Endodermal cell (in vitro differentiated cells): ENCODE data around the gene AGO1. TPM values are rescaled to one million over a fixed set of nuclear protein-coding genes. Genes with fewer than 3 reads are reported as not detected.

Experiments
- DNase-seq: peaks from one replicate; pipeline ENCODE4 v3.0.0-alpha.2; 2017
- H3K27ac ChIP-seq: 2 replicates; pipeline ENCODE4 v1.5.1; 2013; ENCODE audit warnings: mild to moderate bottlenecking, low read depth, low read length, moderate library complexity
- H3K27me3 ChIP-seq: 2 replicates; pipeline ENCODE4 v1.6.1; 2013; ENCODE audit warnings: mild to moderate bottlenecking, low read length, moderate library complexity; ENCODE audit not compliant: insufficient read depth, control insufficient read depth, poor library complexity, severe bottlenecking
- H3K36me3 ChIP-seq: 2 replicates; pipeline ENCODE4 v1.7.0; 2013; ENCODE audit warnings: mild to moderate bottlenecking, low read length, moderate library complexity; ENCODE audit not compliant: control insufficient read depth, insufficient read depth
- H3K4me1 ChIP-seq: one replicate; pipeline ENCODE4 v1.7.0; 2013; ENCODE audit warnings: low read length; ENCODE audit not compliant: control insufficient read depth, insufficient read depth
- H3K4me3 ChIP-seq: 2 replicates; pipeline ENCODE4 v1.5.1; 2013; ENCODE audit warnings: mild to moderate bottlenecking, low read length, moderate library complexity
- H3K9ac ChIP-seq: 2 replicates; pipeline ENCODE4 v1.6.1; 2013; ENCODE audit warnings: mild to moderate bottlenecking, low read length, moderate library complexity; ENCODE audit not compliant: poor library complexity, severe bottlenecking; ENCODE audit errors: extremely low read depth
- H3K9me3 ChIP-seq: 2 replicates; pipeline ENCODE4 v1.6.1; 2013; ENCODE audit warnings: mild to moderate bottlenecking, low read length, moderate library complexity; ENCODE audit not compliant: control insufficient read depth
- H3K27ac Mint-ChIP-seq: 2 replicates; pipeline ENCODE4 v1.8.0; 2020; ENCODE audit warnings: mixed read lengths
- H3K27me3 Mint-ChIP-seq: 2 replicates; pipeline ENCODE4 v1.8.0; 2021; ENCODE audit warnings: mild to moderate bottlenecking, mixed read lengths; ENCODE audit not compliant: insufficient read depth
- H3K36me3 Mint-ChIP-seq: 2 replicates; pipeline ENCODE4 v1.8.0; 2020; ENCODE audit warnings: low read depth, mixed read lengths
- H3K4me1 Mint-ChIP-seq: 2 replicates; pipeline ENCODE4 v1.8.0; 2020; ENCODE audit warnings: mixed read lengths
- H3K4me3 Mint-ChIP-seq: 2 replicates; pipeline ENCODE4 v1.8.0; 2020; ENCODE audit warnings: mild to moderate bottlenecking, moderate library complexity, mixed read lengths
- H3K9me3 Mint-ChIP-seq: 2 replicates; pipeline ENCODE4 v1.8.0; 2020; ENCODE audit warnings: mild to moderate bottlenecking, mixed read lengths
- CTCF ChIP-seq: fragments of 200-600 bp; sonication (generic); conservative IDR thresholded peaks from 2 replicates; pipeline ENCODE4 v1.5.0; 2021; ENCODE audit warnings: antibody characterized with exemption, mild to moderate bottlenecking
- WGBS, 2 experiments: methylation state at CpG; one replicate each; pipeline versions ENCODE4 v1.1.5 to v1.1.7; 2013; ENCODE audit warnings: missing lambda C conversion rate in 2 of 2, mixed read lengths in 1 of 2; ENCODE audit not compliant: insufficient coverage in 1 of 2, insufficient read length in 1 of 2; 5-methylcytosine and 5-hydroxymethylcytosine counted together
- total RNA-seq, 2 donors: library from RNA; stranded (reverse); fragmentation: NEBNext Ultra II Directional in 1 of 2; extraction: Animal tissue kit (Norgen Biotek cat#: 25700) in 1 of 2; gene quantifications; 2 replicates in 1 of 2; 3 replicates in 1 of 2; pipeline ENCODE4 v1.2.1, GENCODE V29; 2021

AGO1 gene
- total RNA-seq, 2 donors from 2014 or later: 54.5 to 65.7 TPM

GRCh38 chr1:35899941-35900340 is 16.9 kb downstream of the AGO1 start:
- Histone ChIP-seq H3K4me3 (no peak overlapping the region), H3K9me3 (no peaks in the 10 kb centered on the region), H3K27me3 (no peaks in the 10 kb centered on the region), H3K27ac (no peak overlapping the region), H3K4me1 (no peaks in the 10 kb centered on the region), H3K36me3 (peaks cover 80% of the 10 kb centered on the region), H3K9ac (no peak overlapping the region)
- Mint-ChIP-seq H3K4me3 (no peak overlapping the region), H3K9me3 (no peaks in the 10 kb centered on the region), H3K4me1 (no peaks in the 10 kb centered on the region), H3K27me3 (no peaks in the 10 kb centered on the region), H3K27ac (no peak overlapping the region), H3K36me3 (peaks cover 85% of the 10 kb centered on the region)
- no peak for DNase-seq
- peak; percentile 47 for TF ChIP-seq CTCF

GRCh38 chr1:35901235-35901634 is 18.2 kb downstream of the AGO1 start:
- 90 to 95% methylated on average over 8 to 9 of the region's 9 CpGs for WGBS, 2 experiments
- Histone ChIP-seq H3K4me1 (no peaks in the 10 kb centered on the region), H3K4me3 (no peak overlapping the region), H3K9ac (no peak overlapping the region), H3K27me3 (no peaks in the 10 kb centered on the region), H3K9me3 (no peaks in the 10 kb centered on the region), H3K27ac (no peak overlapping the region), H3K36me3 (peaks cover 76% of the 10 kb centered on the region)
- Mint-ChIP-seq H3K36me3 (peaks cover 78% of the 10 kb centered on the region), H3K4me3 (no peak overlapping the region), H3K27ac (no peak overlapping the region), H3K4me1 (no peaks in the 10 kb centered on the region), H3K9me3 (no peaks in the 10 kb centered on the region), H3K27me3 (no peaks in the 10 kb centered on the region)
- no peak for TF ChIP-seq CTCF
- DNase-seq: no peak

DNA sequence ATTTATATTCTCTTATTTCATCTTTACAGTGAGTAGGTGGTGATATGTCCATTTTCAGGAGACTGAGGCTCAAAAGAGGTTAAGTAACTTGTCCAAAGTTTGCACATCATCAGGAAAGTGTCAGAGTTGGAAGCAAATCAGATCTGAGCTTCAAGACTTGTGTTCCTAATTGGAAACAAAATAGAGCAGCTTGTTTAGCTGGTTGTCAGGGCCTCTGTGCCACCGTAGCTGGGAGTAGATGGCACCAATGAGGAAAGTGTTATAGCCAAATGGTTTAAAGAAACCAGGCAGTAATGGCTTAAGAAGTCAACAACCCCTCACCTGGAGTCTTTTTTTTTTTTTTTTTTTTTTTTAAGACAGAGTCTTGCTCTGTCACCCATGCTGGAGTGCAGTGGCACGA is 19.7 kb downstream of the AGO1 start:
- Mint-ChIP-seq H3K27me3 (no peaks in the 10 kb centered on the region), H3K36me3 (peaks cover 80% of the 10 kb centered on the region), H3K4me3 (no peak overlapping the region), H3K27ac (no peak overlapping the region), H3K9me3 (no peaks in the 10 kb centered on the region), H3K4me1 (no peaks in the 10 kb centered on the region)
- Histone ChIP-seq H3K9me3 (no peaks in the 10 kb centered on the region), H3K4me1 (no peaks in the 10 kb centered on the region), H3K9ac (no peak overlapping the region), H3K36me3 (peaks cover 76% of the 10 kb centered on the region), H3K27ac (no peak overlapping the region), H3K4me3 (no peak overlapping the region), H3K27me3 (no peaks in the 10 kb centered on the region)
- WGBS, 2 experiments: 95% methylated on average over 2 of the region's 2 CpGs; no CpG with 5 or more reads in 1 of the 2 experiments
- DNase-seq: no peak
- TF ChIP-seq CTCF: no peak
